Choroid plexus epithelial cell (primary cell): Measurements from ENCODE around the gene USP6NL.

Source experiments
- DNase-seq: peaks from one replicate; pipeline ENCODE4 v3.0.0-alpha.2; 2010; ENCODE audit warnings: low read depth
- H3K4me3 ChIP-seq: 2 replicates; pipeline ENCODE4 v1.5.1; 2011; ENCODE audit warnings: low read depth, mild to moderate bottlenecking, control low read depth, low read length, moderate library complexity
- CTCF ChIP-seq: conservative IDR thresholded peaks from 2 replicates; pipeline ENCODE4 v1.5.1; 2011; ENCODE audit warnings: low read depth, mild to moderate bottlenecking, control low read depth, inconsistent platforms, low read length, moderate library complexity

Gene USP6NL

GRCh38 chr10:11602919-11603523, 8.4 kb downstream of the USP6NL start:
- DNase-seq, result peak; percentile 72
- no peak for TF ChIP-seq CTCF
- H3K4me3 ChIP-seq, result no peak overlapping the region

- H3K4me3 ChIP-seq, result no peak overlapping the region
- TF ChIP-seq CTCF, result no peak
- no peak for DNase-seq
Measured at GRCh38 chr10:11602358-11602757, 9.1 kb downstream of the USP6NL start.

DNA sequence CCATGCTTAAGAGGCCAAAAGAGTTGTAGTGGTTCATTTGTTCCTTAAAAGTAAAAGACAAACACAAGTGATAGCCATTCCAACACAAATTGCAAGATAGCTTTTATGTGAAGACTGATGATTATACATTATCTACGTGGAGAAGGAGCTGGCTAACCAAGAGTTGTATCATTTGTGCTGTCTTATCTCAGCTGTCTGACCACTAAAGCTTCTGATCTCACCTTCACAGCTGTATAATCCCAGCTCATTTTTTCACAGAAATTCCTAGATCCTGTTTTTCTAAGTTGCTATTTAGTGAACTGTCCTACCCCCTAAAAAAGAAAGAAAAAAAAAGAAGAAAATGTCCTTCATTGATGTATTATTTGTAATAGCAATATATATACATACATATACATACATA, 9.8 kb downstream of the USP6NL start:
- no peak for TF ChIP-seq CTCF
- no peak for DNase-seq
- no peak overlapping the region for H3K4me3 ChIP-seq

- TF ChIP-seq CTCF, result no peak
- no peak overlapping the region for H3K4me3 ChIP-seq
- DNase-seq, result no peak
Measured at GRCh38 chr10:11600280-11600679, 11.2 kb downstream of the USP6NL start.

DNA sequence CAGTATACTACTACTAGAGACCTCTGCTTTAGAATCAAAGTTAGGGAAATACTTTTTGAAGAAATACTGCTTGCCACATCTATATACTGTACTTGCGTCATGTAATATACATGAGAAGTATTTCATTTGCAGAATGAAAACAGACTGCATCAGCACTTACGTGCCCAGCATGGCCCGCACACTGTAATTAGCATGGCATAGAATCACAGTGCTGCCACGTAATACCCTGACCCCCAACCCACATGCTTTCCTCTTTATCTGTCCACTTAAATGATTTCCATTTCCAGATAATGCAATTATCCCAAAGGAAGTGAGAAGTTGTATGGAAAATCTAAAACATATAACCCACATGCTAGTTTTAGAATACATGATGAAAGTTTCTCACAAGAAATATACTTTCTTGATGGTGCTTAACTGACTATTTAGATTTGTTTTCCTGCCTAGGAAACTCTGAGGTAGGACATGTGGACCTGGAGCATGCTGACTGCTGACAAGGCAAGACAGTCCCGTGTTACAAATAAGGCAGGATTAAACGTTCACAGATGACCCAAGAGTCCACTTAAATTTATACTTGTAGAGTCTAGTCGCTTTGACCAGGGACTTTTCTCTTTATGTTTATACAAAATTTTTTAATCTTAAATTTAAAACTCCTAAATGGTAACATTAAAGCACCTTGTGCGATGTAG, 12.6 kb downstream of the USP6NL start:
- TF ChIP-seq CTCF, result no peak
- no peak for DNase-seq
- H3K4me3 ChIP-seq, result no peak overlapping the region

DNA sequence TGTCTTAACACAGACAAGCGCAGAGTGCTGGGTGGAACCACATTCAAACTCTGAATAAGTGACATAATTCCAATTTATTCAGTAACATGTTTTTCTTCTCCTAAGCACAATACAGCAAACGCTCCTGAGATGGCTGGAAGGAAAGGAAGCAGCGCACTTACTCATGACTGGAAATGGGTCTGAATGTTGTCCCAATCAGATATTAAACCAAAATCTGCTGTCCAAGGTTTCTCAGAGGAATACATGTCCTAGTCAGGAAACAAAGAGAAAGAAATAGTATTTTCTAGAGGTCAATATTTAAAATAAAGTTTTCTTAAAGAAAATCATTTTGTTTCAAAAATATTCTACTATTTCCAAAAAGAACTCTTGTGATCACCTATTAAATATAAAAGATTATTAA, 14.0 kb downstream of the USP6NL start:
- TF ChIP-seq CTCF, result no peak
- no peak for DNase-seq
- H3K4me3 ChIP-seq, result no peak overlapping the region

DNA sequence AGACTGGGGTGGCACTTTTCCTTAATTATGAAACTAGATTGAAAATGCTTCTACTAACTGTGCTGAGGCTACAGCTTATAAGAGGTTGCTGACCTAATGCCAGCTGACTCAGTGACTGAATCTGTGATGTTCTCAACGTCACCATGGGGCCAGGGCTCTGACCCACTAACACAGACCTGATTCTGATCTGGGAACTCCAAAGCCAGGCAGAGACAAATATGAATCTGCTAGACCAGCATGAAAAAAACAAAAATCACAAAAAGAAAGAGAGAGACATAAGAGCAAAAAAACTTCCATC, 16.1 kb downstream of the USP6NL start:
- peak; percentile 72 for DNase-seq
- H3K4me3 ChIP-seq, result no peak overlapping the region
- TF ChIP-seq CTCF, result no peak
